GM19239 (cell line): ENCODE data around the gene ABITRAM.
A peak's percentile ranks its signal among the peaks of the same experiment; 100 is the strongest.
"Not testable (repeated sequence)": the region's sequence is repeated elsewhere in the genome, so short reads cannot be mapped to it uniquely, and the experiment has no call there.

Source experiments
- DNase-seq: peaks from one replicate; pipeline ENCODE4 v3.0.0; 2011; ENCODE audit warnings: low spot score; ENCODE audit not compliant: insufficient read length
- FAIRE-seq: peaks from 2 replicates; lab custom pipeline; 2011; peaks lifted over from hg19 to GRCh38; lab: Jason Lieb, UNC

The ABITRAM gene, protein sequence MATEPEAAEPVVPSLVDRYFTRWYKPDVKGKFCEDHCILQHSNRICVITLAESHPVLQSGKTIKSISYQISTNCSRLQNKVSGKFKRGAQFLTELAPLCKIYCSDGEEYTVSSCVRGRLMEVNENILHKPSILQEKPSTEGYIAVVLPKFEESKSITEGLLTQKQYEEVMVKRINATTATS

DNA sequence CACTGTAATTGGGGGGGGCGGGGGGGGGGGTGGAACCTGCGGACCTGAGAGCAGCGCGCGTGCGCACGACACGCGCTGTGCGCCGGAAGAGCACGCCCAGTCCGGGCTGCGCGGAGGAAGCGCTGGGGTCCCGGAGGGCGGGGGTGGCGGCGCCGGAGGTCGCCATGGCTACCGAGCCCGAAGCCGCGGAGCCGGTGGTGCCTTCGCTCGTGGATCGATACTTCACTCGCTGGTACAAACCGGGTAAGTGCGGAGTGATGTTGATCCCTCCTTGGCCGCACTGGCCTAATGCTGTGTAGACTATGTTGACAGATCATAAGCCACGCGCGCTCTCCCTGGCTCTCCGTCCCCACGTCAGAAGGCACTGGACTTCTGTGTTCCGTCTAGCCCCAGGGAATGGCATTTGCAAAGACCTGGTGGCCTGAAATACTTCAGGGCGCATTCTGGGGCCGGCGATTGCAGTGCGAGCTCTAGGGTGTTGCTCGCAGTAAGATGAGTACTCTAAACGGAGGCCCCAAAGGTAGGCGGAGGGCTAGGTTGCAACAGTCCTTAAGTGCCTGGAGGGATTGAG, at the start of gene ABITRAM:
Gene ABITRAM, plus strand, starts transcription at position 78 of the 571 bp plus-strand sequence. Its CDS starts 87 bp downstream, at position 165.
- no peak for FAIRE-seq
- peak; percentile 78 for DNase-seq

DNA sequence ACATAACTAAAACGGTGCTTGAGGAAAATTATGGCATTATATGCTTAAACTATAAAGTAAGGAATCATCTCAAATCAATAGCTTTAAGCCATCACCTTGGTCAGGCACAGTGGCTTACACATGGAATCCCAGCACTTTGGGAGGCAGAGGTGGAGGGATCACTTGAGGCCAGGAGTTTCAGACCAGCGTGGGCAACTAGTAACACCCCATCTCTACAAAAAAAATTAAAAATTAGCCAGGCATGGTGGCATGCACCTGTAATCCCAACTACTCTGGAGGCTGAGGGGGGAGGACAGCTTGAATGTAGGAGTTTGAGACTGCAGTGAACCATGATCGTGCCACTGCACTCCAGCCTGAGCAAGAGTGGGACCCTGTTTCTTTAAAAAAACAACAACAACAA, 49.5 kb upstream of the ABITRAM start:
- FAIRE-seq = no peak
- DNase-seq = no peak

DNA sequence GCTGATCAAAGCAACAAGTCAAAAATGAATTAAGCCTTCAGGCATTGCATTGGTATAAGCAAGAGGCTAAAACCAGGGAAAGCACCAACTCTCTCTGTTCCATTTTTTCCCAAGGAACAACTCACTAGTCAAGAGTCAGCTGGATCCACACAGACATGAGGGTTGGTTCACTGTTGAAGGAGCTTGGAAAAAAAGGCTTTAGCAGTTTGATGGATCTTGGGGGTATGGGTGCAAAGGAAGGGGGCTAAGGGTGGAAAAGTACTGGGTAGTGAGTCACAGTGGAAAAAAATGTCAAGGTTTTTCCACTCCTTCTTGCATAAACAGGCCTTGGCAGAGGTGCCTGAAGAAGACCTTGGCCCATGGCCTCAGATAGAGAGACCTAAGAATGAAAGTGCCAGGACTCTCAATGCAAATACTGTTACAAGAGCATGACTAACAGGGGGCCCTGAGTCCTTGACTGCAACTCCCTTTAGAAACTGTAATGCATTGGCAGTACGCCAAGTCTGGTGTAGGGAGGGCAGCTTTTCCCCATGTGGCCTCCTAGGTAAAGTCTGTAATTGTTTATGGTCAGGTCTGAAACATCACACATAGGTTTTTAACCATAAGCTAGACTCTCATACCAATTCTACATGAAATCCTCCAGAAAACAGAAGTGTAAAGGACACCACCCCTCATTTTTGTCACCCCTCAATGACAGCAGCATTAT, 48.4 kb upstream of the ABITRAM start:
- peak; percentile 49 for DNase-seq
- FAIRE-seq = peak; percentile 88

DNA sequence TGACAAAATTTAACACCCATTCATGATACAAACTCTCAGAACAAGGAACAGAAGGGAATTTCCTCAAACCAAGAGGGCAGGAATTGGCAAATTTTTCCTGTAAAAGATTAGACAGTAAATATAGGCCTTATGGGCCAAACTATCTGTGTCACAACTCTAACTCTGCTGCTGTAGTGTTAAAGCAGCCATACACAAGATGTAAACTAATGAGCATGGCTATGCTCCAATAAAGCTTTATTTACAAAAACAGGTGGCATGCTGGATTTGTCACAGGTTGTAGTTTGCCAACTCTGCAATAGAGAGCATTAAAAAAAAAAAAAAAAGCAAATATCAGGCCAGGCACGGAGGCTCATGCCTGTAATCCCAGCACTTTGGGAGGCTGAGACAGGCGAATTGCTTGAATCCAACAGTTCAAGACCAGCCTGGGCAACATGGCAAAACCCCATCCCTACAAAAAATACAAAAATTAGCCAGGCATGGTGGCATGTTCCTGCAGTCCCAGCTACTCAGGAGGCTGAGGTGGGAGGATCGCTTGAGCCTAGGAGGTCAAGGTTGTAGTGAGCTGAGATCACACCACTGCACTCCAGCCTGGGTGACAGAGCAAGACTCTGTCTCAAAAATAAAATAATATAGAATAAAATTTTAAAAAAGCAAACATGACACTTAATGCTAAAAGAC, 47.5 kb upstream of the ABITRAM start:
- FAIRE-seq = peak; percentile 52
- DNase-seq = not testable (repeated sequence)

DNA sequence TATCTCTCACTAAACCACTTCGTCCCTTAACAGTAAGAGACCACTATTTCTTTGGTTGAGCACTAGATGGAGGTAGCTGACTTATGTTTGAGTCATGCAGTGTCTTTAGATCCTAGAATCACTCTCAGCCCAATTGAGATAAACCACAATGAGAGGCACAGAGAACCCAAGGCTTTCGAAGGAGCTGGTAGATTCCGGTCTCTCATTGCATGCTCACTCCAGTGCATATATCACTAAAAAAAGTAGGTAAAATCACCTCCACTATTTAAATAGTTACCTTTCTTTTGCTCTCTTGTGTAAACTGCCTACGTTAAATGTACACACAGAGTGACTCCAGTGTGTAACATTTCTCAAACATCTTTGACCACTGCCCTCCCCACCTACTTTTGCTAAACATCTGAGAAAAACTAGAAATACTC, 44.5 kb upstream of the ABITRAM start:
- FAIRE-seq = no peak
- DNase-seq = no peak

DNA sequence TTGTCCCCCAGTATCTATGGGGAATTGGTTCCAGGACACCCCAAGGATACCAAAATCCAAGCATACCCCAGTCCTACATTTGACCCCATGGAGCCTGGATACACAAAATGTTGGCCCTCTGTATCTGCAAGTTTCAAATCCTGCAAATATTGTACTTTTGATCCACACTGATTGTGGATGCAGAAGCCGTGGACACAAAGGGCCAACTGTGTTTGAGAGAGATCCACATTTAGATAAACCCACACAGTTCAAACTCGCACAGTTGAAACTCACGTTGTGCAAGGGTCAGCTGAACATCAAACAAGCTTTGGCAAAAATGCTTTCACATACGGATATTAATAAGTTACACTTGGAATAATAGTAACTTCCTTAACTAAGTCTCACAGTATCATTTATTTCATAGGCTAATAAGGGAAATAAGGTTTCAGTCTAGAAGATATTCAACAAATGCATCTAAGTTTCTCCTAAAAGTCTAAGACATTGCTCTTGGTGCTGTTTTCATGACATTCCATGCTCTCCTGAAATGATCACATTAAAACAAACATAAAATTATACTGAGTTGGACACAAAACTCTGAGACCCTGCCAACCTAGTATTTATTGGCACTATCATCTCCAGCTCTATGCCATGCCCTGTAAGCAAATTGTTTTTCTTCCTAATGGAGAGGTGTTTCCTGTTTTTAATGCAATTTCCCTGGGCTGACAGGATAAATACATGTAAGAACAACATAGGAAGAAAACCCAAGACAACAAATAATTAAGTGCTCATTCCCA, 39.8 kb upstream of the ABITRAM start:
- DNase-seq (no peak), FAIRE-seq (no peak)

DNA sequence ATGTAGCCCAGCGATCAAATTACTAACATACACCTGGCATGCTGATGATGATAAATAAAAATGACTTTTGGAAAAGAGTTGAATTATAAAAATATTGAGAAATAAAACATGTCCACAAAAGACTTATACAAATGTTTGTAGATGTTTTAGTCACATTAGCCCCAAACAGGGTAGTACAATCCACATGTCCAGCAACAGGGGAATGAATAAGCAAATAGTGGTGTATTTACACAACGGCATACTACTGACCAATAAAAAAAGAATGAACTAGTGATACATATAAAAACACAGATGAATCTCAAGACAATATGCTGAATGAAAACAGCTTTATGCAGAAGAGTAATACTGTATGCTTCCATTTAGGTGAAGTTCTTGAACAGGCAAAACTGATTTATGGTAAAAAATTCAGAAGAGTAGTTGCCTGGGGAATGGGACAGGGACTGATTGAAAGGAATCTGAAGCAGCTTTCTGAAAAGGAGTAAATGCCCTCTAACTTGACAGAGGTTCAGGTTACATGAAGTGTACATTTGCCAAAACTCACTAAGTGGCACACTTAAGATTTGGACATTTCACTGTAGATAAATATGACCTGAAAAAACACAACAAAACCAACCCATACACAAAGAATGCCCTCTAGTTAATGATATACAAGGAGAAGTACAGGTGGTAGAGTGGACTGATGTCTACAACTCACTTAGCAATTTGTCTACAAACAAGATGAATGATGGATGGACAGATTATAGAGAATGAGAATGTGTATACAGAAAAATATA, 36.7 kb upstream of the ABITRAM start:
- FAIRE-seq = no peak
- DNase-seq = no peak

DNA sequence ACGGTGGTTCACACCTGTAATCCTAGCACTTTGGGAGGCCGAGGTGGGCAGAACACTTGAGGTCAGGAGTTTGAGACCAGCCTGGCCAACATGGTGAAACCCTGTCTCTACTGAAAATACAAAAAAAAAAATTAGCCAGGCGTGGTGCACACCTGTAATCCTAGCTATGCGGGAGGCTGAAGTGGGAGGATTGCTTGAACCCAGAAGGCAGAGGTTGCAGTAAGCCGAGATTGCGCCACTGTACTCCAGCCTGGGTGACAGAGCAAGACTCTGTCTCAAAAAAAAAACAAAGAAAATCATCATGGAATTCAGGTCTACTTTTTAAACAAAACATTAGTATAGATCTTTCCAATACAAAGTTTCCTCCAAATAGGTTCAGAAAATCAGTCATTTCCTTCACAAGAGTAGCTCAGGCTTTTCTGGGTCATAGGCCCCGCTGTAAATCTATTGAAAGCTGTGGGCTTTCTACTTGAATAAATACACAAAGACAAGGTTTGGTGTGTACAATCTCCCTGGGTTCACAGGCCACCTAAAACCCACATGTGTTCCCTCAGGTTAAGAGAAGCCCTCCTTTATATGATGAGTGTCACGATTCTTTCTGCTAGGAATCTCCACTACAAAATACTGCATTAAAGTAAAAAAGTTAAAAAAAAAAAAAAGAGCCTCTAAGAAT, 35.0 kb upstream of the ABITRAM start:
- not testable (repeated sequence) for DNase-seq, FAIRE-seq

DNA sequence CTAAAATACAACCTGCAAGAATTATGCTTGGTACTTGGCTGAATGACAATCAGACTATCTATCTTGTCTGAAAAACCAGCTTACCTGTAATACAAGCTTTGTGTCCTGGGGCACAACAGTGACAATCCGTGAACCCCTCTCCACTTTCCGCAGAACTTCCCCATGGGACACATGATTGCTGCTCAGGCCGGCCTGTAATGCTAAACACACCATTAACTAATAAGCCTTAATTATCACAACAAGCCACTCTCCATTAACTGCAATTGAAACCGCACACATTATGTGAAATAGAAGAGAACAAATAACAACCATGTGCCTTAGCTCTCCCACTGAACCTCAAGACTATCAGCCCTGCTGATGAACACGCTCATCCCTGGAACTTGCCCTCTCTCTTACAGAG, 34.0 kb upstream of the ABITRAM start:
- FAIRE-seq (no peak), DNase-seq (no peak)

DNA sequence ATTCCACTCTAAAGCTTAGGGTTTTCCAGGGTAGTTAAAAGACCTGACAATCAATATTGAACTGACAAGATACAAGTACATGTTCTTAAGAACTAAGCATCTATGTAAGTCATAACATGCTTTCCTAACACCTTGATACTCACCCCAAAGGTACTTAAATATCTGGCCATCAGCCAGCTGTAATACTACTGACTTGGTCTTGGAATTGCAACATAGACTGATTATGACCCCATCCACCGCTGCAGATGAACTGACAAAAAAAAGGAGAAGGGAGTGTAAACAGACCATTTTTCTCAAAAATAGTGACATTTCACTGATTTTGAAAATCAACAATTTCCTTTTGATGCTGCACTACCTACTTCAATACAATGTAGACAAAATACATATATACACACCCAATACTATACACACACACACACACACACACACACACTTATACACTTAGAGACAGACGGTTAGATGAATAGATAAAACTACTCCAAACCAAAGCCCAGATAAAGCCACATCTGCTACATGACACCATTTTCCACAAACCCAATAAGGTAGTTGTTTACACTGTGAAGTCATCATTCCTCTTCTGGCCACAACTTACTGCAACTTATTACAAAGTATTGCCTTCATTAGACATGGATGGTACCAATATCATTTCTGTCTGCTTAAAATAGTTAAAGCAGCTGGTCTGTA, 30.6 kb upstream of the ABITRAM start:
- no peak for FAIRE-seq

DNA sequence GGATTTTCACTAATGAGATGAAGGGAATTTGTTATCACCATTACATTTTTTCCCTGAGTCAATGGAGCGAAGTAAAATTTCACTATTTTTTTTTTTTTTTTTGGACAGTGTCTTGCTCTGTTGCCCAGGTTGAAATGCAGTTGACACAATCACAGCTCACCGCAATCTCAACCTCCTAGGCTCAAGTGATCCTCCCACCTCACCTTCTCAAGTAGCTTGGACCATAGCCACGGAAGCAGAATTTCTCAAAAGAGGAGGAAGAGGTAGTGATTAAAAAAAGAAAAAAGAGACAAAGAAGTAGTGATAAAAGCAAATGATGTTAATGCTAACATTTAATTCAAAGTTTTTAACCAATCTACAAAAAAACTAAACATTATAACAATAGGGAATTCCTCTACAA, 30.0 kb upstream of the ABITRAM start:
- FAIRE-seq (no peak), DNase-seq (no peak)

More for the DNA sequence above, 30.6 kb upstream of the ABITRAM start:
- no peak for DNase-seq

DNA sequence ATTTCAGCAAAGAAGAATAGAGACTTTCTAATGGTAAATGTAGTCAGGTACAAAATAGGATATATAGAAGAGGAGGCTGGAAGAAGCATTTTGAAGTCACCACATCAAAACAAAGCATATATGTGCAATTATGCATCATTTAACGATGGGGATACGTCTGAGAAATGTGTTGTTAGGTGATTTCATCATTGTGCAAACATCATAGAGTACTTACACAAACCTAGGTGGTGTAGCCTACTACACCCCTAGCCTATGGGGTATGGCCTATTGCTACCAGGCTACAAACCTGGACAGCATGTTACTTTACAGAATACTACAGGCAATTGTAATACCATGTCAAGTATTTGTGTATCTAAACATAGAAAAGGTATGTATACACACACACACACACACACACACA, 28.7 kb upstream of the ABITRAM start:
- DNase-seq (no peak), FAIRE-seq (no peak)

DNA sequence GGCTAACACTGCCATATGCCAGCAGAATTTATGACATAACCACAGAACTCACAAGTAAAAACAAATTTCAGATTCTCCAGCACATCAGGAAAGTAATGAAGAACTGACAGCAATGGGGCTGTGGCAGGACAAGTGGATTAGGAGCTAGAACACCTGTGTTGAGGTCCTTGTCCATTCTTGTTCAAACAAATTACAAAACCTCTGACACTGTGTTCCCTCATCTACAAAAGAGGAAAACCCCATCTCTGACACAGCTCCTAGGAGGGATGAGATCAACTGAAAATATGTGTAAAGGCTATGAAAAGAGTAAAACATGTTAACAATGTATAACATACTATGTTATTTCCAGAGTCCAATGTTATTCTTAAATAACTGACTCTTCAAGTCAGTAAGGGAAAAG, 23.8 kb upstream of the ABITRAM start:
- no peak for FAIRE-seq

DNA sequence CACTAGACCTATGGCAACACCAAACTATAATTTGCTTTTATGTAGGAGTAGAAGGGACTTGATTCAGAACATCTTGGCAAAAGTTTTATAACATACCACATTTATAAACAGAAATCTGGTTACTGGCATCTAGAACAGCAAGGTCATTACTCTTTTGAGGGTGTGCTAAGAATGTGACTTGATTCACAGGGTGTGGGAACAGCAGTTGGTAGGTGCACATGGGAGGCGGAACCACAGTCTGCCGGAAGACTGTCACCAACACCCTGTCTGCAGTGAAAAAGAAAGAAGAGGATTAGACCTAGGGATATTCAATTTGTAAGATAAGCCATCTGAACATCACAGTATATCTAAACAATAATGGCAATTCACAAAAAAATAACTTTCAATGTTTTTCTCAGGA, 23.3 kb upstream of the ABITRAM start:
- FAIRE-seq (no peak), DNase-seq (no peak)

More for the DNA sequence above, 23.8 kb upstream of the ABITRAM start:
- DNase-seq = no peak

DNA sequence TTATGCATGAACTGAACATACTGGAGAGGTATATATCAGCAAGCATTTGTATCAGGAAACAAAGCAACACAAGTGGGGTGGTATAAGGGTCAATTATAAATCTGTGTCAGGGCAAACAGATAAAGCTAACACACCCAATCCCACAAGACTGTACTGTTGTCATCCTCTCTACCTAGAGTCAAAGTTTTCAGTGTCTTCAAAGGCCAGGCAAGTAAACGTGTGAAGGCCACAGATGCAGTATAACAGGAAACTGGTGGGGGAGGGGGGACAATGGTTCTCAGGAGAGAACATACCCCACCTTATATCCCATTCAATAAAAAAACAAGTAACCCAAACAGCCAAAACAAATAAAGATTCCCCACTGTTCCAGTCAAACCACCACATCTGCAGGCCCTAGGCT, 22.4 kb upstream of the ABITRAM start:
- no peak for FAIRE-seq
- no peak for DNase-seq

DNA sequence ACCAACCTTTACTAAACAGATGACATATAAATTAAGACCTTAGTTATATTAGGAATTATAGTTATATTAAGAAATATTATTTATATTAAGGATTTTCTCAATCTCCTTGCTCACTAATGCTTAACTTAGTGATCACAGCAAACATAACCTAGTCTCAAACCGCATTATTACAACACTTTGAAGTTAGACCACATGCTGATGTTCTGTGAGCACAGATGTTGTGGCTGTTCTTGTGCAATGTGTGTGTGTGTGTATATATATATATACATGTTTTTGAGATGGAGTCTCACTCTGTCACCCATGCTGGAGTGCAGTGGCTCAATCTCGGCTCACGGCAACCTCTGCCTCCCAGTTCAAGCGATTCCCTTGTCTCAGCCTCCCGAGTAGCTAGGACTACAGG, 20.8 kb upstream of the ABITRAM start:
- no peak for FAIRE-seq

DNA sequence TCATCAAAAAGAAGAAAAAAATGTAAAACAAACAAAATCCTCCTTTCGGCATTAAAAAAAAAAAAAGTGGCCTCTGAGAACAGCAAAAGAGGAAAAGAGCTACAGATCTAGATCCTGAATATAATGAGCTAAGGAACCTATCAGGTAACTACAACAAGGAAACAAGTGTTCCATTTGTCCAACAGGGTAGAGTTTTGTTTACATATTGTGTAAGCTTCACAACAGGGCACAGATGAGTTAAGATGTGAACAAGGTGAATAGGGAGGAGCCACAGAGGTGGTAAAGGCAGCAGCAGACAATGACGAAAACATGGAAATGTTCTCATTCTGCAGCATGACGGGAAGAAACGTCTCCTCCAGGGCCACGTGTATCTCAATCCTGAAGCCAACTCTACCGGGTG, 14.7 kb upstream of the ABITRAM start:
- no peak for FAIRE-seq

More for the DNA sequence above, 20.8 kb upstream of the ABITRAM start:
- no peak for DNase-seq

DNA sequence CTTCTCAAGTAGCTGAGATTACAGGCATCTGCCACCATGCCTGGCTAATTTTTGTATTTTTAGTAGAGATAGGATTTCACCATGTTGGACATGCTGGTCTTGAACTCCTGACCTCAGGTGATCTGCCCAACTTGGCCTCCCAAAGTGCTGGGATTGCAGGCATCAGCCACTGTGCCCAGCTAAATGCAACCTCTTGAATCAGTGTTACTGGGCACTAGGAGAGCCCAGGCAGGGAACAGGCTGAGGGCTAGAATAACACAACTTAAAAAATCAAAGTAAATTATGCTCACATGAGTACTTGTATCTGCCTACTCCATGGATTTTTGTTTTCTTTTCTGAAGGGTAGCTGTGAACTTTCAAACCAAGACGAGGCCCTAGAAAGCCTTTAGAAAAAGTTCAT, 13.8 kb upstream of the ABITRAM start:
- FAIRE-seq, DNase-seq: not testable (repeated sequence)

More for the DNA sequence above, 14.7 kb upstream of the ABITRAM start:
- DNase-seq = no peak
